Measurements from ENCODE around the gene LRMDA. TPM values are rescaled to one million over a fixed set of nuclear protein-coding genes. Genes with fewer than 3 reads are reported as not detected.

Gene LRMDA
- polyA plus RNA-seq, 1 donor (not counting 4 experiments of a cell fraction or from before 2014, with no cell fraction given), result not detected

GRCh38 chr10:76303682-76304316 lies 872.4 kb downstream of the LRMDA start:
- no peak for TF ChIP-seq EZH2 (IDR thresholded peaks at IDR 0.05; ENCODE audit: low read length)
- TF ChIP-seq CTCF (optimal IDR thresholded peaks at IDR 0.05 in 1 of 3, IDR thresholded peaks at IDR 0.05 in 1 of 3, conservative IDR thresholded peaks at IDR 0.05 in 1 of 3; ENCODE audit: extremely low read depth in 1 of 3, insufficient read depth in 2 of 3, low read length in 3 of 3), result peak; percentile 73 to 93 (median 76)
- no peak for DNase-seq (ENCODE audit: low read depth, low spot score)
- no peaks in the 10 kb centered on the region for H3K27me3 ChIP-seq (ENCODE audit: control insufficient read depth, extremely low read depth, insufficient read depth, low read length)
- H3K4me3 ChIP-seq (ENCODE audit: control insufficient read depth in 2 of 3, extremely low read depth in 1 of 3, insufficient read depth in 2 of 3, low read depth in 1 of 3, low read length in 3 of 3), result no peak overlapping the region
- no peaks in the 10 kb centered on the region for H3K9me1 ChIP-seq (ENCODE audit: control insufficient read depth, extremely low read depth, insufficient read depth, low read length)
- H3K4me2 ChIP-seq (ENCODE audit: control insufficient read depth, extremely low read depth, insufficient read depth, low read depth, low read length), result no peak overlapping the region
- no peaks in the 10 kb centered on the region for H3K36me3 ChIP-seq (ENCODE audit: control insufficient read depth in 2 of 2, extremely low read depth in 1 of 2, insufficient read depth in 2 of 2, low read length in 2 of 2)
- peak; percentile 93 for FAIRE-seq
- H3K9ac ChIP-seq (ENCODE audit: control insufficient read depth, extremely low read depth, insufficient read depth, low read length), result no peak overlapping the region
- H4K20me1 ChIP-seq (ENCODE audit: control insufficient read depth, extremely low read depth, insufficient read depth, low read length), result no peaks in the 10 kb centered on the region
- H3K9me3 ChIP-seq (ENCODE audit: control insufficient read depth, low read depth, low read length), result no peaks in the 10 kb centered on the region
- H3K79me2 ChIP-seq (ENCODE audit: control insufficient read depth, insufficient read depth, low read length), result no peaks in the 10 kb centered on the region
- H3K4me1 ChIP-seq (ENCODE audit: control insufficient read depth, extremely low read depth, insufficient read depth, low read length), result no peaks in the 10 kb centered on the region
- dilution Hi-C loops (cut with MboI; ENCODE audit: extremely low pct_ligation_motif_present, low sequenced_read_pairs), result no loop called here
- H3K27ac ChIP-seq (ENCODE audit: control insufficient read depth, insufficient read depth, low read length), result no peak overlapping the region
- H2AFZ ChIP-seq (ENCODE audit: control insufficient read depth, low read length), result no peak overlapping the region

GRCh38 chr10:76305930-76306615 lies 874.6 kb downstream of the LRMDA start:
- H3K4me2 ChIP-seq (ENCODE audit: control insufficient read depth, extremely low read depth, insufficient read depth, low read depth, low read length), result no peak overlapping the region
- H3K4me3 ChIP-seq (ENCODE audit: control insufficient read depth in 2 of 3, extremely low read depth in 1 of 3, insufficient read depth in 2 of 3, low read depth in 1 of 3, low read length in 3 of 3), result no peak overlapping the region
- H3K27me3 ChIP-seq (ENCODE audit: control insufficient read depth, extremely low read depth, insufficient read depth, low read length), result peaks cover 4% of the 10 kb centered on the region
- DNase-seq (ENCODE audit: low read depth, low spot score) (no peak), FAIRE-seq (no peak)
- no peaks in the 10 kb centered on the region for H3K9me1 ChIP-seq (ENCODE audit: control insufficient read depth, extremely low read depth, insufficient read depth, low read length)
- H3K36me3 ChIP-seq (ENCODE audit: control insufficient read depth in 2 of 2, extremely low read depth in 1 of 2, insufficient read depth in 2 of 2, low read length in 2 of 2), result no peaks in the 10 kb centered on the region
- H3K79me2 ChIP-seq (ENCODE audit: control insufficient read depth, insufficient read depth, low read length), result no peaks in the 10 kb centered on the region
- dilution Hi-C loops (cut with MboI; ENCODE audit: extremely low pct_ligation_motif_present, low sequenced_read_pairs), result no loop called here
- no peaks in the 10 kb centered on the region for H3K4me1 ChIP-seq (ENCODE audit: control insufficient read depth, extremely low read depth, insufficient read depth, low read length)
- TF ChIP-seq CTCF (optimal IDR thresholded peaks at IDR 0.05 in 1 of 3, IDR thresholded peaks at IDR 0.05 in 1 of 3, conservative IDR thresholded peaks at IDR 0.05 in 1 of 3; ENCODE audit: extremely low read depth in 1 of 3, insufficient read depth in 2 of 3, low read length in 3 of 3), result no peak
- no peak for TF ChIP-seq EZH2 (IDR thresholded peaks at IDR 0.05; ENCODE audit: low read length)
- H2AFZ ChIP-seq (ENCODE audit: control insufficient read depth, low read length), result no peak overlapping the region
- no peak overlapping the region for H3K27ac ChIP-seq (ENCODE audit: control insufficient read depth, insufficient read depth, low read length)
- H3K9me3 ChIP-seq (ENCODE audit: control insufficient read depth, low read depth, low read length), result no peaks in the 10 kb centered on the region
- no peaks in the 10 kb centered on the region for H4K20me1 ChIP-seq (ENCODE audit: control insufficient read depth, extremely low read depth, insufficient read depth, low read length)
- no peak overlapping the region for H3K9ac ChIP-seq (ENCODE audit: control insufficient read depth, extremely low read depth, insufficient read depth, low read length)

Data from keratinocyte (primary cell).